Stomach (tissue), 4 donors: Measurements from ENCODE around the gene IFI44L.

Experiments used
- EP300 ChIP-seq: sonication (generic); formaldehyde crosslinking; IDR thresholded peaks from one replicate; pipeline ENCODE4 v1.6.1; 2017; ENCODE audit warnings: antibody characterized with exemption
- POLR2A ChIP-seq, 4 donors: fragments of 450-650 bp; IDR thresholded peaks; one replicate each; pipeline ENCODE4 v1.6.1; 2016; ENCODE audit warnings: antibody characterized with exemption in 4 of 4, control low read depth in 2 of 4, mild to moderate bottlenecking in 1 of 4, moderate library complexity in 1 of 4
- POLR2AphosphoS5 ChIP-seq, 3 donors: sonication (generic); formaldehyde crosslinking; IDR thresholded peaks; one replicate each; pipeline ENCODE4 v1.6.1; 2016; ENCODE audit warnings: antibody characterized with exemption in 3 of 3
- TF ChIP-seq, protein P1 (sequence below), 7 experiments: fragments of 450-650 bp in 4 of 7; fragments of 200-600 bp in 3 of 7; sonication (generic) in 3 of 7; IDR thresholded peaks; one replicate each; pipeline ENCODE4 v1.5.1; 2016 to 2019; ENCODE audit warnings: antibody characterized with exemption in 7 of 7, control low read depth in 2 of 7, mild to moderate bottlenecking in 1 of 7

GRCh38 chr1:78691995-78692747, 71.9 kb downstream of the IFI44L start:
- no peak for TF ChIP-seq POLR2A (IDR thresholded peaks at IDR 0.05)
- TF ChIP-seq, protein P1, sequence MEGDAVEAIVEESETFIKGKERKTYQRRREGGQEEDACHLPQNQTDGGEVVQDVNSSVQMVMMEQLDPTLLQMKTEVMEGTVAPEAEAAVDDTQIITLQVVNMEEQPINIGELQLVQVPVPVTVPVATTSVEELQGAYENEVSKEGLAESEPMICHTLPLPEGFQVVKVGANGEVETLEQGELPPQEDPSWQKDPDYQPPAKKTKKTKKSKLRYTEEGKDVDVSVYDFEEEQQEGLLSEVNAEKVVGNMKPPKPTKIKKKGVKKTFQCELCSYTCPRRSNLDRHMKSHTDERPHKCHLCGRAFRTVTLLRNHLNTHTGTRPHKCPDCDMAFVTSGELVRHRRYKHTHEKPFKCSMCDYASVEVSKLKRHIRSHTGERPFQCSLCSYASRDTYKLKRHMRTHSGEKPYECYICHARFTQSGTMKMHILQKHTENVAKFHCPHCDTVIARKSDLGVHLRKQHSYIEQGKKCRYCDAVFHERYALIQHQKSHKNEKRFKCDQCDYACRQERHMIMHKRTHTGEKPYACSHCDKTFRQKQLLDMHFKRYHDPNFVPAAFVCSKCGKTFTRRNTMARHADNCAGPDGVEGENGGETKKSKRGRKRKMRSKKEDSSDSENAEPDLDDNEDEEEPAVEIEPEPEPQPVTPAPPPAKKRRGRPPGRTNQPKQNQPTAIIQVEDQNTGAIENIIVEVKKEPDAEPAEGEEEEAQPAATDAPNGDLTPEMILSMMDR (IDR thresholded peaks at IDR 0.05) = no peak
- no peak for TF ChIP-seq POLR2AphosphoS5 (IDR thresholded peaks at IDR 0.05)
- no peak for TF ChIP-seq EP300
